ENCODE data around the gene CXXC5. TPM values are rescaled to one million over a fixed set of nuclear protein-coding genes. Genes with fewer than 3 reads are reported as not detected.

Gene CXXC5
- total and polyA plus RNA-seq, 2 experiments from 2014 or later: 81.4 to 168 TPM

DNA sequence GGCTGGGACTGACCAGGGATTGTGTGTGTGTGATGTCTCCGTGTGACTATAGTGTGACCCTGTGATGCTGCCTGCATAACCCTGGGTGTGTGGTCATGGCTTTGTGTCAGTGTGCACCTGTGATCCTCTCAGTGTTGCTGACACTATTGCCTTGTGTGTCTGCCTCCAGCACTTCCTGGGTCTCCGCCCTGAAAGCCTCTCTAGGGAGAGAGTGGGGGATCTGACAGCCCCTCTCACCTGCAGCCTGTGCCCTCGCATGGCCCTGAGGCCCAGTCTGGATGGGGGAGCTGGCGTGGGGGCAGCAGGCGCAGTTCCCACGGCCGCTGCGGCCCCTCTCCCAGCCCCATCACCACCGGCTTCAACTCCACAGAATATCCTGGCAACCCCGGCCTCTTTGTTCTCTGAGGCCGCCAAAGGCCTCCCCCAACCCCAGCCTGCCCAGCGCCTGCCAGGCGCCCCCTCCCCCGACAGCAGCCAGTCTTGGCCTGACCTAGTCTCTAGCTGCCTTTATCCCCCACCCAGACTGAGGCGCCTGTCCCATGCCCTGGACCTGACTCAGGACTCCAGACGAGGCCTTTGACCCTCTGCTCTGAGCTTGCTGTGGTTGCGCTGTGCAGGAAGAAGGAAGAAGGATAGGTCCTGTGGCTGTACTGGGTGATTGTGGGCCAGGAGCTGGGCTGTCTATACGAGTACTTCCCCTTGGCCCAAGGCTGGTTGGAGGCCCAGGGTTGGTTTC, 38.7 kb downstream of the CXXC5 start:
- no peak for DNase-seq
- H3F3A ChIP-seq (ENCODE audit: insufficient read depth): peaks cover 25% of the 10 kb centered on the region; the same call in 1 of the 2 replicates
- H3K4me3 ChIP-seq: no peak overlapping the region
- H3K4me2 ChIP-seq (ENCODE audit: unreplicated experiment): no peak overlapping the region
- H3K27me3 ChIP-seq (replicated peaks; ENCODE audit: insufficient read depth): no peaks in the 10 kb centered on the region
- no peaks in the 10 kb centered on the region for H3K9me2 ChIP-seq (ENCODE audit: insufficient read depth)
- 80 to 82% methylated on average over 9 to 18 of the region's 18 CpGs for WGBS, 2 experiments (ENCODE audit: low coverage in 1 of 2, low lambda C conversion rate in 2 of 2, missing lambda C conversion rate in 2 of 2)
- H3K4me1 ChIP-seq (ENCODE audit: insufficient read depth): peaks cover 24% of the 10 kb centered on the region
- in situ Hi-C loops (cut with MboI): no loop called here
- no peaks in the 10 kb centered on the region for H3K9me3 ChIP-seq (ENCODE audit: low read depth)
- no peaks in the 10 kb centered on the region for H4K20me1 ChIP-seq (ENCODE audit: insufficient read depth)
- no peak overlapping the region for H3K9ac ChIP-seq
- peaks cover 32% of the 10 kb centered on the region; the same call in 1 of the 2 replicates for H3K36me3 ChIP-seq (ENCODE audit: low read depth)
- no peak overlapping the region for H2AFZ ChIP-seq
- TF ChIP-seq EZH2 (IDR thresholded peaks at IDR 0.05; ENCODE audit: insufficient read depth, poor library complexity, severe bottlenecking) (no peak), EZH2phosphoT487 (IDR thresholded peaks at IDR 0.05; ENCODE audit: insufficient read depth, low read depth) (no peak)
- no peak overlapping the region for H3K27ac ChIP-seq
- peaks cover 59% of the 10 kb centered on the region for H3K79me2 ChIP-seq (ENCODE audit: insufficient read depth)

DNA sequence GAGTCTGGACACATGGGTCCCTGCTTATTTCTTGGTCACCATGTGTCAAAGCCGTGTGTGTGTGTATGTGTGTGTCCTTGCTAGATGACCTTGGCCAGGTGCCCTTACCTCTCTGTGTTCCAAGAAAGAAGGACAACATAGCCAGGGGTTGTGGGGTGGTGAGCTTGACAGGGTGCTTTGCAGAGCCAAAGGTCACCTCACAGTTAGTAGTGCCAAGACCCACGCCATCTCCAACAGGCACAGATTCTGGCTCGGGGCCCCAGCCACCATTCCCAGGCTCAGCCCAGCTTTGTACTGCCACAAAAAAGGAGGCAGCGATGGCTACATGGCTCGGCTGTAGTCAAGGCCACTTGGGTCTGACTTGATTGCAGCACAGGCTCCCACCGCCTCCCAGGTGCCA, 39.5 kb downstream of the CXXC5 start:
- no peak overlapping the region for H3K4me2 ChIP-seq (ENCODE audit: unreplicated experiment)
- no peaks in the 10 kb centered on the region for H3K9me3 ChIP-seq (ENCODE audit: low read depth)
- peaks cover 28% of the 10 kb centered on the region; the same call in 1 of the 2 replicates for H3K36me3 ChIP-seq (ENCODE audit: low read depth)
- no peaks in the 10 kb centered on the region for H3K9me2 ChIP-seq (ENCODE audit: insufficient read depth)
- H3K27me3 ChIP-seq (replicated peaks; ENCODE audit: insufficient read depth): no peaks in the 10 kb centered on the region
- no peak overlapping the region for H3K27ac ChIP-seq
- peaks cover 51% of the 10 kb centered on the region for H3K79me2 ChIP-seq (ENCODE audit: insufficient read depth)
- peaks cover 24% of the 10 kb centered on the region; the same call in 1 of the 2 replicates for H3F3A ChIP-seq (ENCODE audit: insufficient read depth)
- H4K20me1 ChIP-seq (ENCODE audit: insufficient read depth): no peaks in the 10 kb centered on the region
- in situ Hi-C loops (cut with MboI): no loop called here
- TF ChIP-seq EZH2 (IDR thresholded peaks at IDR 0.05; ENCODE audit: insufficient read depth, poor library complexity, severe bottlenecking) (no peak), EZH2phosphoT487 (IDR thresholded peaks at IDR 0.05; ENCODE audit: insufficient read depth, low read depth) (no peak)
- no peak overlapping the region for H2AFZ ChIP-seq
- 88% methylated on average over 6 of the region's 6 CpGs for WGBS, 2 experiments (ENCODE audit: low coverage in 1 of 2, low lambda C conversion rate in 2 of 2, missing lambda C conversion rate in 2 of 2)
- H3K4me1 ChIP-seq (ENCODE audit: insufficient read depth): peaks cover 24% of the 10 kb centered on the region
- no peak for DNase-seq
- no peak overlapping the region for H3K9ac ChIP-seq
- H3K4me3 ChIP-seq: no peak overlapping the region

GRCh38 chr5:139688088-139688702, 40.0 kb downstream of the CXXC5 start:
- no peak overlapping the region for H2AFZ ChIP-seq
- H3K9ac ChIP-seq: no peak overlapping the region
- H4K20me1 ChIP-seq (ENCODE audit: insufficient read depth): no peaks in the 10 kb centered on the region
- H3K9me2 ChIP-seq (ENCODE audit: insufficient read depth): no peaks in the 10 kb centered on the region
- WGBS, 2 experiments (ENCODE audit: low coverage in 1 of 2, low lambda C conversion rate in 2 of 2, missing lambda C conversion rate in 2 of 2): 77 to 84% methylated on average over 12 to 14 of the region's 14 CpGs
- TF ChIP-seq EZH2phosphoT487 (IDR thresholded peaks at IDR 0.05; ENCODE audit: insufficient read depth, low read depth): no peak
- H3K4me3 ChIP-seq: no peak overlapping the region
- peaks cover 19% of the 10 kb centered on the region; the same call in 1 of the 2 replicates for H3F3A ChIP-seq (ENCODE audit: insufficient read depth)
- no peak overlapping the region for H3K27ac ChIP-seq
- peaks cover 46% of the 10 kb centered on the region for H3K79me2 ChIP-seq (ENCODE audit: insufficient read depth)
- no peaks in the 10 kb centered on the region for H3K9me3 ChIP-seq (ENCODE audit: low read depth)
- no peak overlapping the region for H3K4me2 ChIP-seq (ENCODE audit: unreplicated experiment)
- no peaks in the 10 kb centered on the region for H3K27me3 ChIP-seq (replicated peaks; ENCODE audit: insufficient read depth)
- in situ Hi-C loops (cut with MboI): no loop called here
- peaks cover 24% of the 10 kb centered on the region for H3K4me1 ChIP-seq (ENCODE audit: insufficient read depth)
- H3K36me3 ChIP-seq (ENCODE audit: low read depth): peaks cover 23% of the 10 kb centered on the region; the same call in 1 of the 2 replicates
- no peak for DNase-seq

GRCh38 chr5:139688751-139689372, 40.7 kb downstream of the CXXC5 start:
- no peak overlapping the region for H3K27ac ChIP-seq

More at GRCh38 chr5:139688751-139689372, 40.7 kb downstream of the CXXC5 start:
- Histone ChIP-seq H2AFZ (no peak overlapping the region), H3K27me3 (replicated peaks; ENCODE audit: insufficient read depth) (no peaks in the 10 kb centered on the region), H3K4me1 (ENCODE audit: insufficient read depth) (peaks cover 29% of the 10 kb centered on the region), H4K20me1 (ENCODE audit: insufficient read depth) (no peaks in the 10 kb centered on the region), H3K79me2 (ENCODE audit: insufficient read depth) (peaks cover 39% of the 10 kb centered on the region), H3F3A (ENCODE audit: insufficient read depth) (peaks cover 16% of the 10 kb centered on the region; the same call in 1 of the 2 replicates), H3K36me3 (ENCODE audit: low read depth) (peaks cover 16% of the 10 kb centered on the region; the same call in 1 of the 2 replicates), H3K9me2 (ENCODE audit: insufficient read depth) (no peaks in the 10 kb centered on the region), H3K4me2 (ENCODE audit: unreplicated experiment) (no peak overlapping the region), H3K4me3 (no peak overlapping the region), H3K9me3 (ENCODE audit: low read depth) (no peaks in the 10 kb centered on the region), H3K9ac (no peak overlapping the region)
- in situ Hi-C loops (cut with MboI): no loop called here
- DNase-seq: no peak
- TF ChIP-seq EZH2 (IDR thresholded peaks at IDR 0.05; ENCODE audit: insufficient read depth, poor library complexity, severe bottlenecking): no peak
- no peak for TF ChIP-seq EZH2phosphoT487 (IDR thresholded peaks at IDR 0.05; ENCODE audit: insufficient read depth, low read depth)
- WGBS, 2 experiments (ENCODE audit: low coverage in 1 of 2, low lambda C conversion rate in 2 of 2, missing lambda C conversion rate in 2 of 2): 78% methylated on average over 7 to 8 of the region's 8 CpGs

Measured in GM23248 (cell line).